Measurements from ENCODE around the gene GALK1.
A peak's percentile ranks its signal among the peaks of the same experiment; 100 is the strongest.

- TF ChIP-seq XBP1 (CRISPR knock-in tag; IDR thresholded peaks at IDR 0.05) (no peak), RNF219 (CRISPR knock-in tag; IDR thresholded peaks at IDR 0.05) (no peak), ZNF788 (CRISPR knock-in tag; IDR thresholded peaks at IDR 0.05; ENCODE audit: borderline replicate concordance) (no peak), ZNF235 (CRISPR knock-in tag; IDR thresholded peaks at IDR 0.05; ENCODE audit: borderline replicate concordance) (0 out of 2 replicates have a peak, but pooled peaks have one; percentile 16)
Observed at GRCh38 chr17:75755205-75755901, 9.6 kb downstream of the GALK1 start.

Data from HepG2 (cell line).